ENCODE data around the gene NONO.
"Not testable (repeated sequence)": the region's sequence is repeated elsewhere in the genome, so short reads cannot be mapped to it uniquely, and the experiment has no call there.

DNA sequence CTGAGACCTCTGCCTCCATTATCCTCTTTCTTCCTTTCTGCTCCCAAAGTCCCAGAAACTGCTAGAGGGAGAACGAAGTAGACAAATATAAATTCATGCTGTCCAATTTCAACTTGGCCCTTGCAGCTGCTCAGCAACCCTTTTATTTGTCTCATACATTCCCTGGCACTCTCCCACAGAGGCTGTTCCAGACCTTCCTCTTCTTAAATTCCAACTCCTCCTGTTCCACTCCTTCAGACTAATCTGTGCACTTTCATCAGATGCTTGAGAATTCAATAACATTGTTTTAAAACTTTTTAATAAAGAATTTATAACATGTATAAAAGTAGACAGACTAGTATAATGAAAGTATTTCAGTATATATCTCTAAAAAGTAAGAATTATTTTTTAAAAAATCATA lies 33.5 kb downstream of the NONO start:
- not testable (repeated sequence) for TF ChIP-seq GABPA (IDR thresholded peaks at IDR 0.05; ENCODE audit: low read depth)
- TF ChIP-seq, protein P1, sequence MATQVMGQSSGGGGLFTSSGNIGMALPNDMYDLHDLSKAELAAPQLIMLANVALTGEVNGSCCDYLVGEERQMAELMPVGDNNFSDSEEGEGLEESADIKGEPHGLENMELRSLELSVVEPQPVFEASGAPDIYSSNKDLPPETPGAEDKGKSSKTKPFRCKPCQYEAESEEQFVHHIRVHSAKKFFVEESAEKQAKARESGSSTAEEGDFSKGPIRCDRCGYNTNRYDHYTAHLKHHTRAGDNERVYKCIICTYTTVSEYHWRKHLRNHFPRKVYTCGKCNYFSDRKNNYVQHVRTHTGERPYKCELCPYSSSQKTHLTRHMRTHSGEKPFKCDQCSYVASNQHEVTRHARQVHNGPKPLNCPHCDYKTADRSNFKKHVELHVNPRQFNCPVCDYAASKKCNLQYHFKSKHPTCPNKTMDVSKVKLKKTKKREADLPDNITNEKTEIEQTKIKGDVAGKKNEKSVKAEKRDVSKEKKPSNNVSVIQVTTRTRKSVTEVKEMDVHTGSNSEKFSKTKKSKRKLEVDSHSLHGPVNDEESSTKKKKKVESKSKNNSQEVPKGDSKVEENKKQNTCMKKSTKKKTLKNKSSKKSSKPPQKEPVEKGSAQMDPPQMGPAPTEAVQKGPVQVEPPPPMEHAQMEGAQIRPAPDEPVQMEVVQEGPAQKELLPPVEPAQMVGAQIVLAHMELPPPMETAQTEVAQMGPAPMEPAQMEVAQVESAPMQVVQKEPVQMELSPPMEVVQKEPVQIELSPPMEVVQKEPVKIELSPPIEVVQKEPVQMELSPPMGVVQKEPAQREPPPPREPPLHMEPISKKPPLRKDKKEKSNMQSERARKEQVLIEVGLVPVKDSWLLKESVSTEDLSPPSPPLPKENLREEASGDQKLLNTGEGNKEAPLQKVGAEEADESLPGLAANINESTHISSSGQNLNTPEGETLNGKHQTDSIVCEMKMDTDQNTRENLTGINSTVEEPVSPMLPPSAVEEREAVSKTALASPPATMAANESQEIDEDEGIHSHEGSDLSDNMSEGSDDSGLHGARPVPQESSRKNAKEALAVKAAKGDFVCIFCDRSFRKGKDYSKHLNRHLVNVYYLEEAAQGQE (IDR thresholded peaks at IDR 0.05; ENCODE audit: low read depth, low read length): not testable (repeated sequence)

Measured in SK-N-SH (cell line).